ENCODE measurements around the gene UGT1A7. TPM values are rescaled to one million over a fixed set of nuclear protein-coding genes. Genes with fewer than 3 reads are reported as not detected.

Gene UGT1A7
- polyA plus RNA-seq, 1 experiment = not detected

GRCh38 chr2:233689501-233689900 is 7.8 kb downstream of the UGT1A7 start:
- ChIA-PET POLR2A (no interaction called here), CTCF (no interaction called here)

DNA sequence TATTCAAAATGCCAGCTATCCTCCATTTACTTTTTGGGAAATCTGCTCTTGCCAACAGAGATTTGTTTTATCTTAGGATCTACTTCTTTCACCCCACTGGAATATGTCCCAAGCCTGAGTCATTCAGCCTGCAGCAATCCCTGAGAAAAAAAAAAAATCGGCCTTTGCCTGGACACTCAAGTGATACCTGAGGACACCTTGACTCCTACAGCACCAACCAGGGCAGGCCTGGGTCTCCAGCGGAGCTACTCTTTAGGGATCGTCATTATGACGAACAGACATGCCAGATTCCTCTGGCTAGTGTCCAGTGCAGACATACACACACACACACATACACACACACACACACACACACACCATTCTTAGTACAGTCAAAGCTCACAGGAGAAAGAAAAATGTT is 8.7 kb downstream of the UGT1A7 start:
- H3K27me3 ChIP-seq (ENCODE audit: control insufficient read depth, insufficient read depth, low read length) = no peaks in the 10 kb centered on the region
- H3K4me3 ChIP-seq (ENCODE audit: low read depth, low read length) = no peak overlapping the region
- ChIA-PET CTCF (interaction anchor here (1.8 kb wide), 1 partner anchor 10 kb away, joined by 6 read pairs; no protein-coding TSS in a partner anchor), POLR2A (no interaction called here)
- TF ChIP-seq CTCF (IDR thresholded peaks at IDR 0.05; ENCODE audit: insufficient read depth, low read depth, low read length) = no peak
- DNase-seq (ENCODE audit: low read depth) = no peak
- no peaks in the 10 kb centered on the region for H3K36me3 ChIP-seq (ENCODE audit: control insufficient read depth, insufficient read depth, low read length)

More at GRCh38 chr2:233689501-233689900, 7.8 kb downstream of the UGT1A7 start:
- Histone ChIP-seq H3K36me3 (ENCODE audit: control insufficient read depth, insufficient read depth, low read length) (no peaks in the 10 kb centered on the region), H3K4me3 (ENCODE audit: low read depth, low read length) (no peak overlapping the region), H3K27me3 (ENCODE audit: control insufficient read depth, insufficient read depth, low read length) (no peaks in the 10 kb centered on the region)
- TF ChIP-seq CTCF (IDR thresholded peaks at IDR 0.05; ENCODE audit: insufficient read depth, low read depth, low read length) = no peak
- no peak for DNase-seq (ENCODE audit: low read depth)

- Histone ChIP-seq H3K27me3 (ENCODE audit: control insufficient read depth, insufficient read depth, low read length) (no peaks in the 10 kb centered on the region), H3K36me3 (ENCODE audit: control insufficient read depth, insufficient read depth, low read length) (no peaks in the 10 kb centered on the region), H3K4me3 (ENCODE audit: low read depth, low read length) (no peak overlapping the region)
- CTCF ChIA-PET = interaction anchor here (1.8 kb wide), 1 partner anchor 11 kb away, joined by 6 read pairs; no protein-coding TSS in a partner anchor
- no peak for DNase-seq (ENCODE audit: low read depth)
- TF ChIP-seq CTCF (IDR thresholded peaks at IDR 0.05; ENCODE audit: insufficient read depth, low read depth, low read length) = no peak
- POLR2A ChIA-PET = no interaction called here
Measured at GRCh38 chr2:233691443-233692433, 10.0 kb downstream of the UGT1A7 start.

DNA sequence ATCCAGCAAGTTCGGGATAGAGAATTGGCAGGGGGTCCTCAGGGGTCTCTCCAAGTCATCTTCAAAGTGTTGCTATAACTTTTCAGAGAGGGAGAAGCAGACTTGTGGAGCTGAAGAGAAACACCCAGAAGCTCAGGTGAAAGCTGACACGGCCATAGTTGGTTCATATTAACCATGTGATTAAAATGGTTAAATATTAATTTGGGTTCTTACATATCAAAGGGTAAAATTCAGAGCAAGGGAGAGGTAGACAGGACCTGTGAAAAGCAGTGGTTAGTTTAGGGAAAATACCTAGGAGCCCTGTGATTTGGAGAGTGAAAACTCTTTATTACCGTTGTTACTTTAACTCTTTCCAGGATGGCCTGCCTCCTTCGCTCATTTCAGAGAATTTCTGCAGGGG is 10.9 kb downstream of the UGT1A7 start, which contains the start of gene UGT1A6:
TSS of gene UGT1A6 (plus strand) at position 243 of the 400 bp plus-strand sequence. CDS start at position 358, 115 bp downstream.
- Histone ChIP-seq H3K36me3 (ENCODE audit: control insufficient read depth, insufficient read depth, low read length) (no peaks in the 10 kb centered on the region), H3K4me3 (ENCODE audit: low read depth, low read length) (no peak within 1 kb of the TSS), H3K27me3 (ENCODE audit: control insufficient read depth, insufficient read depth, low read length) (no peaks in the 10 kb centered on the region)
- ChIA-PET POLR2A (no interaction called here), CTCF (interaction anchor here (1.1 kb wide), 1 partner anchor 20 kb away, joined by 3 read pairs; the partner anchor contains the start of gene UGT1A5)
- DNase-seq (ENCODE audit: low read depth) = no peak
- TF ChIP-seq CTCF (IDR thresholded peaks at IDR 0.05; ENCODE audit: insufficient read depth, low read depth, low read length) = no peak

DNA sequence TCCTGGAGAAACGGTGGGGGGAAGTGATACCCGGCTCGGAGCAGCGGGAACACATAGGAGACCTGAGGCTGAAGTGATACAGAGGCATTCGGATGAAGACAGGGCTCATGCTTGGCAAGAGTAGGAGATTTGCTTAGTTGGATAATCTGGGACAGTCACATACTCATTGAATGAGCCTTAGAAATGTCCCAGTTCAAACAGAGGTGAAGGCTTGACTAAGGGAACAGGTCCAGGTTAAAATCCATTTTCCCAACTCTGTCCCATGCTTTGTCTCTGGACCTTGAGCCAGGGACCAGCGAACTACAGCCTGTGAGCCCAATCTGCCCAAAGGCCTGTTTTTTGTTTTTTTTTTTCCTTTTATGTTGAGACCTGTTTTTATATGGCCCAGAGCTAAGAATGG is 12.3 kb downstream of the UGT1A7 start:
- ChIA-PET POLR2A (no interaction called here), CTCF (no interaction called here)
- H3K36me3 ChIP-seq (ENCODE audit: control insufficient read depth, insufficient read depth, low read length) = no peaks in the 10 kb centered on the region
- no peaks in the 10 kb centered on the region for H3K27me3 ChIP-seq (ENCODE audit: control insufficient read depth, insufficient read depth, low read length)
- no peak for TF ChIP-seq CTCF (IDR thresholded peaks at IDR 0.05; ENCODE audit: insufficient read depth, low read depth, low read length)
- no peak overlapping the region for H3K4me3 ChIP-seq (ENCODE audit: low read depth, low read length)
- no peak for DNase-seq (ENCODE audit: low read depth)

Measured in BJ (cell line).